ENCODE measurements around the gene MRPL38. TPM values are rescaled to one million over a fixed set of nuclear protein-coding genes. Genes with fewer than 3 reads are reported as not detected.

MRPL38 gene
- total RNA-seq, 1 experiment from 2014 or later, result 74.5 TPM

GRCh38 chr17:75894049-75894733, 10.5 kb downstream of the MRPL38 start:
- H4K20me1 ChIP-seq (ENCODE audit: low read length), result no peaks in the 10 kb centered on the region
- H3K4me1 ChIP-seq (ENCODE audit: insufficient read depth, low read length), result peaks cover 14% of the 10 kb centered on the region
- ChIA-PET POLR2A (ENCODE audit: unreplicated experiment) (interaction anchor here (0.6 kb wide), 1 partner anchor 39 kb away, joined by 3 read pairs; the partner anchor contains the start of gene WBP2), CTCF (interaction anchor here (0.6 kb wide), 1 partner anchor 132 kb away, joined by 4 read pairs; no protein-coding TSS in a partner anchor)
- BruUV-seq (replicated peaks), result no TSS peak
- DNase-seq (no peak), ATAC-seq (no peak)
- H3F3A ChIP-seq (ENCODE audit: low read length, unreplicated experiment), result peaks cover 9% of the 10 kb centered on the region
- H3K36me3 ChIP-seq (ENCODE audit: low read depth, low read length), result peaks cover 9% of the 10 kb centered on the region; the same call in 1 of the 2 replicates
- H3K9me2 ChIP-seq (replicated peaks; ENCODE audit: low read length), result no peaks in the 10 kb centered on the region
- no peaks in the 10 kb centered on the region for H3K27me3 ChIP-seq (ENCODE audit: low read length)
- H3K27ac ChIP-seq (ENCODE audit: low read length), result no peak overlapping the region
- H2AFZ ChIP-seq (ENCODE audit: low read length), result no peak overlapping the region
- no peak overlapping the region for H3K4me2 ChIP-seq (ENCODE audit: low read length)
- no peaks in the 10 kb centered on the region for H3K9me3 ChIP-seq (ENCODE audit: low read length)
- intact Hi-C loops (cut with micrococcal nuclease), result no loop called here
- H3K9ac ChIP-seq (ENCODE audit: low read length), result no peak overlapping the region
- no peak for TF ChIP-seq CTCF (conservative IDR thresholded peaks at IDR 0.05; ENCODE audit: low read depth, low read length)
- no peak for TF ChIP-seq EZH2phosphoT487 (IDR thresholded peaks at IDR 0.05; ENCODE audit: borderline replicate concordance, low read length)
- no peak for TF ChIP-seq EZH2 (IDR thresholded peaks at IDR 0.05; ENCODE audit: low read length, unreplicated experiment)
- H3K79me2 ChIP-seq (ENCODE audit: low read length), result peaks cover 30% of the 10 kb centered on the region
- no peak overlapping the region for H3K4me3 ChIP-seq (ENCODE audit: low read length)

- intact Hi-C loops (cut with micrococcal nuclease), result no loop called here
- DNase-seq (no peak), ATAC-seq (no peak)
- Histone ChIP-seq H3K9ac (ENCODE audit: low read length) (no peak overlapping the region), H3K4me2 (ENCODE audit: low read length) (no peak overlapping the region), H3K4me3 (ENCODE audit: low read length) (no peak overlapping the region), H3F3A (ENCODE audit: low read length, unreplicated experiment) (peaks cover 9% of the 10 kb centered on the region), H3K79me2 (ENCODE audit: low read length) (peaks cover 30% of the 10 kb centered on the region), H4K20me1 (ENCODE audit: low read length) (no peaks in the 10 kb centered on the region), H3K27me3 (ENCODE audit: low read length) (no peaks in the 10 kb centered on the region), H3K9me2 (replicated peaks; ENCODE audit: low read length) (no peaks in the 10 kb centered on the region), H3K27ac (ENCODE audit: low read length) (no peak overlapping the region), H3K36me3 (ENCODE audit: low read depth, low read length) (peaks cover 7% of the 10 kb centered on the region; the same call in 1 of the 2 replicates), H3K4me1 (ENCODE audit: insufficient read depth, low read length) (peaks cover 14% of the 10 kb centered on the region), H2AFZ (ENCODE audit: low read length) (no peak overlapping the region), H3K9me3 (ENCODE audit: low read length) (no peaks in the 10 kb centered on the region)
- ChIA-PET POLR2A (ENCODE audit: unreplicated experiment) (interaction anchor here (0.6 kb wide), 1 partner anchor 38 kb away, joined by 3 read pairs; the partner anchor contains the start of gene WBP2), CTCF (interaction anchor here (0.6 kb wide), 1 partner anchor 131 kb away, joined by 4 read pairs; no protein-coding TSS in a partner anchor)
- TF ChIP-seq CTCF (conservative IDR thresholded peaks at IDR 0.05; ENCODE audit: low read depth, low read length), result no peak
- no peak for TF ChIP-seq EZH2phosphoT487 (IDR thresholded peaks at IDR 0.05; ENCODE audit: borderline replicate concordance, low read length)
- TF ChIP-seq EZH2 (IDR thresholded peaks at IDR 0.05; ENCODE audit: low read length, unreplicated experiment), result no peak
- no TSS peak for BruUV-seq (replicated peaks)
Observed at GRCh38 chr17:75893305-75894048, 11.2 kb downstream of the MRPL38 start.
